Transverse colon (tissue), 4 donors: ENCODE data around the gene OSBPL10.

Experiments
- POLR2AphosphoS5 ChIP-seq, 3 donors: sonication (generic); formaldehyde crosslinking; IDR thresholded peaks; one replicate each; pipeline ENCODE4 v1.6.1; 2016; ENCODE audit warnings: antibody characterized with exemption in 3 of 3
- TF ChIP-seq, protein P1 (sequence below), 5 experiments: fragments of 200-600 bp in 3 of 5; fragments of 450-650 bp in 2 of 5; sonication (generic) in 3 of 5; IDR thresholded peaks; 1 replicate in 2 of 5; 2 replicates in 3 of 5; pipeline ENCODE4 v1.5.1; 2016 to 2017; ENCODE audit warnings: antibody characterized with exemption in 5 of 5, inconsistent platforms in 3 of 5, mild to moderate bottlenecking in 2 of 5, moderate library complexity in 1 of 5

DNA sequence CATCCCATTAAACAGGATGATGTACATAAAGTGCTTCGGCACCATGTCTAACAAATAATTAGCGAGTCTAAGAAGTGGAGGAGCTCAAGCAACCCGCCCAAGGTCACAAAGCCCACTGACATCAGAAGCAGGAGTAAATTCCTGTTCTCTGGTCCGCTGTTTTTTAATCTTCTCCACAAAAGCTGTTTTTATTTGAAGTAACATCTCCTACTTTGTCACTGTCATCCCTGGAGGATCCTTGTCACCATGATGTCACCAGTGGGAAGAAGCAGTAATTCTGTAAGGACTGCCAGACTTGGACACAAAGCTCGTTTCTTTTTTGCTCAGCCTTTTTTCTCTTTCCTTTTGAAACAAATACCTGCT lies 232.1 kb downstream of the OSBPL10 start:
- TF ChIP-seq, protein P1, sequence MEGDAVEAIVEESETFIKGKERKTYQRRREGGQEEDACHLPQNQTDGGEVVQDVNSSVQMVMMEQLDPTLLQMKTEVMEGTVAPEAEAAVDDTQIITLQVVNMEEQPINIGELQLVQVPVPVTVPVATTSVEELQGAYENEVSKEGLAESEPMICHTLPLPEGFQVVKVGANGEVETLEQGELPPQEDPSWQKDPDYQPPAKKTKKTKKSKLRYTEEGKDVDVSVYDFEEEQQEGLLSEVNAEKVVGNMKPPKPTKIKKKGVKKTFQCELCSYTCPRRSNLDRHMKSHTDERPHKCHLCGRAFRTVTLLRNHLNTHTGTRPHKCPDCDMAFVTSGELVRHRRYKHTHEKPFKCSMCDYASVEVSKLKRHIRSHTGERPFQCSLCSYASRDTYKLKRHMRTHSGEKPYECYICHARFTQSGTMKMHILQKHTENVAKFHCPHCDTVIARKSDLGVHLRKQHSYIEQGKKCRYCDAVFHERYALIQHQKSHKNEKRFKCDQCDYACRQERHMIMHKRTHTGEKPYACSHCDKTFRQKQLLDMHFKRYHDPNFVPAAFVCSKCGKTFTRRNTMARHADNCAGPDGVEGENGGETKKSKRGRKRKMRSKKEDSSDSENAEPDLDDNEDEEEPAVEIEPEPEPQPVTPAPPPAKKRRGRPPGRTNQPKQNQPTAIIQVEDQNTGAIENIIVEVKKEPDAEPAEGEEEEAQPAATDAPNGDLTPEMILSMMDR (IDR thresholded peaks at IDR 0.05): no peak
- TF ChIP-seq POLR2AphosphoS5 (IDR thresholded peaks at IDR 0.05): no peak
